HG02763 (cell line): ENCODE results near the gene SLC27A3.

ENCODE experiments used
- ATAC-seq: cut with Tn5 transposase; IDR thresholded peaks from one replicate; pipeline ENCODE4 v1.9.1; 2021; ENCODE audit warnings: mild to moderate bottlenecking, moderate library complexity; ENCODE audit not compliant: unreplicated experiment

Gene SLC27A3

DNA sequence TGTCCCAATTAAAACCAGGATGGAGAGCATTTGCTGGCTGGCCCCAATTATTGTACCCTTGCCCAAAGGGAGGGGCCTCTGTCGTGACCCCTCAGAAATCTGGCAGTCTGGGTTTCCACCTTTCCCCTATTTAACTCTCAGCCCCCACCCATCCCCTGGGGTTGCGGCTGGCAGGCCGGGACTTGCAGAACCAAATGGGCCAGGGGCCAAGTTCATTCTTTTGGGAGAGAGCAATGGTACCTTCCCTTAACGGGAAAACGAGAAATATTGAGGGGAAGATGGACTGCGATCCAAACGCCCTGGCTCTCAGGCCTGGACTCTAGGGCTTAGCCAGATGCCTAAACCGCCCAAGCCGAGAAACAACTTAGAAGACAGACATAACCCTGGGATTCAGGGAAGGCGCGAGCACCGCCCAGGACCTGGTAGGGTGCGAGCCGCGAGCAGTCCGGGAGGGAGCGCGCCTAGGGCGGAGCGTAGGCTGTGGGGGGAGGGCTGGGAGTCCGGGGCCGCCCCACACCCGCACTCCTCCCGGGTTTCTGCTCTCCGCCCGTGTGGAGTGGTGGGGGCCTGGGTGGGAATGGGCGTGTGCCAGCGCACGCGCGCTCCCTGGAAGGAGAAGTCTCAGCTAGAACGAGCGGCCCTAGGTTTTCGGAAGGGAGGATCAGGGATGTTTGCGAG, at the start of gene SLC27A3:
Gene SLC27A3 (plus strand): TSS at position 628 of the 678 bp plus-strand sequence. CDS start 91 bp downstream, outside the sequence.
- ATAC-seq: no peak

DNA sequence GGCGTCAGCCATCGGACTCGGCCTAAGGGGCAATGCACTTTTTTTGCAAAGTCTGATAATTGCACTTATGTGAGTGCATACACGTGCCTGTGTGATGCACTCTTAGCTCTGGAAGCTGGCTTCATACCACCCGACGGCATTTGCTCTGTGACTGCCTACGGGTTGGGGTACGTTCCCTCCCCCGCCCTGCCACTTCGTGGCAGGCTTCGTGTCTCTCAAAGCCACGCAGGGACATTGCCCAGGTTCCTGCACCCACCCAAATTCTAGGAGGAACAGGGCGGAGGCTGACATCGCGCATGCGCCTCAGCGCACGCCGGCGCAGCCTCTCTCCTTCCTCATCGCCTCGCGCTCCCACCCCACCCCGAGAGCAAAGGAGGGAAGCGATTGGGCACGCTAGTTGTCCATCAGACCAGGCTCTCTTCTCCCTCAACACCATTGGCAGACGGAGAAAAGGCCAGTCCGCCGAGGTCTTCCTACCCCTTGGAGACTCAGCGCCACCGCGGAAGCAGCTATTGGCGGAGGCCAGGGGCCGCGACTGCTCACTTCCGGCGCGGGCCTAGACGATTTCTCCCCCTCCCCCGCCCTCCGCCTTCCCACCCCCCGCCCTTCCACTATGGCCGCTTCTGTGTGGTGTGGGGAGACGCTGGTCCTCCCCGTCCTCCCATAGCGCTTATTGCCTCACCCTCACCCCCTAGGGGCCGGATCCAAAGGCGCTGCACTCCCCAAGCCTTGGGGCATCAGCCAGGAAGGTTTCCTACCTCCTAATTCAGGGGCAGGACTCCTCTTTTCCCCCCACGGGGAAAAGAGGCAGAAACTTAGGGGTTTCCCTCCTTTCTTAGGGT, 47.5 kb upstream of the SLC27A3 start, which contains the start of gene INTS3:
Gene INTS3 (plus strand): TSS at position 588 of the 842 bp plus-strand sequence. CDS start 585 bp downstream, outside the sequence.
- ATAC-seq: peak; percentile 93

DNA sequence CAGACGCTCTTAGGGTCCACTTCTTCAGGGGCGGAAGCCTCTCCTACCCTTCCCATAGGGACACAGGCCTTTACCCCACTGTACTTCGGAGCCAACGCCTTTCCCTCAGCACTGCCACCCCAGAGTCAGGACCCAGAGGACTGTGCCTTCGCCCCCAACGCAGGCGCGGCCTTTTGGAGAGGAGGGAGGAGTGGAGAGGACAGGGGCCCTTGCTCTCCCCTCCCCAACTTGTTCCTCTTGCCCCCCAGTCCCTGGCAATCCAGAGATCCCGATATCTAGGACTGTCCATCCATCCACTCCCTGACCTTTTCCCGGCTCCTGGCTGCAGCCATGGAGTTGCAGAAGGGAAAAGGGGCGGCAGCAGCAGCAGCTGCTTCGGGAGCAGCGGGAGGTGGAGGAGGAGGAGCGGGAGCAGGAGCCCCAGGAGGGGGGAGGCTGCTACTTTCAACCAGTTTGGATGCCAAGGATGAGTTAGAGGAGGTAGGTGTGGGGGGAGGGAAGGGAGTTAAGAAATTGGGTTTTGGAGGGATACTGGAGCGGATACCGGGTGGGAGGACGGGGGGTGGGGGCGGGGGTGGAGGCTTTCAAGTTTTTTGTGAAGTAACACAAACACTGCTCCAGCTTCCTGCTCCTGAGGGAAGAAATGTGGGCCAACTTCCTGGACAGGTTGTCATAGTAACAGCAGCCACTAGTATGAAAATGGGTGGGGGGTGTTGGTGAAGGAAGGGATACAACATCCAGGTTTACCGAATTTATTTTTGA, 46.7 kb upstream of the SLC27A3 start:
- no peak for ATAC-seq

DNA sequence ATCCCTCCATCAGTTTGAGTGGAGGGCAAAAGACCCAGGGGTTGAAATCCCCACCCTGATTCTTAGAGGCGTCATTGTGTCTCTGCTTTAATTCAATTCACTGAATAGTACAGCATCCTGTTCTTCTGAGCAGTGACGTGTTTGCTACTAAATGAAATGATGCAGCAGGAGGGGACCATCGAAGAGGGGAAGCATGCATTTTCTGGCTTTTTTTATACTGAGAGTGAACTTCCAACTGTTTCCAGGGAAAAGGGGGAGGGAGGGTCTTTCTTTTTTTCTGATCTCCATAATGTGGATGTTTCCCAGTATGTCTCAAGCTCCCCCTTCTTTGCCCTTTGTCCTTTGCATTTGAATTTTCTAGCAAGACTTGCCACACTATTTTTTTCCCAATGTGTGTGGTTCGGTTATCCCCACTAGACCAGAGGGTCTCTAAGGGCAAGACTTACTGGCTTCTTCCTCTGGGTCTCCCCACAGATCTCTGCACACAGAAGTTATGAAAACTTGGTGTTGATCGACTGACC, 44.7 kb upstream of the SLC27A3 start:
- ATAC-seq: no peak

GRCh38 chr1:153733970-153734369, 41.2 kb upstream of the SLC27A3 start:
- ATAC-seq: no peak

GRCh38 chr1:153734396-153735089, 40.7 kb upstream of the SLC27A3 start:
- ATAC-seq: no peak

- ATAC-seq: no peak
Measured at GRCh38 chr1:153735090-153735420, 40.2 kb upstream of the SLC27A3 start.

- no peak for ATAC-seq
Measured at GRCh38 chr1:153741986-153742385, 33.2 kb upstream of the SLC27A3 start.

DNA sequence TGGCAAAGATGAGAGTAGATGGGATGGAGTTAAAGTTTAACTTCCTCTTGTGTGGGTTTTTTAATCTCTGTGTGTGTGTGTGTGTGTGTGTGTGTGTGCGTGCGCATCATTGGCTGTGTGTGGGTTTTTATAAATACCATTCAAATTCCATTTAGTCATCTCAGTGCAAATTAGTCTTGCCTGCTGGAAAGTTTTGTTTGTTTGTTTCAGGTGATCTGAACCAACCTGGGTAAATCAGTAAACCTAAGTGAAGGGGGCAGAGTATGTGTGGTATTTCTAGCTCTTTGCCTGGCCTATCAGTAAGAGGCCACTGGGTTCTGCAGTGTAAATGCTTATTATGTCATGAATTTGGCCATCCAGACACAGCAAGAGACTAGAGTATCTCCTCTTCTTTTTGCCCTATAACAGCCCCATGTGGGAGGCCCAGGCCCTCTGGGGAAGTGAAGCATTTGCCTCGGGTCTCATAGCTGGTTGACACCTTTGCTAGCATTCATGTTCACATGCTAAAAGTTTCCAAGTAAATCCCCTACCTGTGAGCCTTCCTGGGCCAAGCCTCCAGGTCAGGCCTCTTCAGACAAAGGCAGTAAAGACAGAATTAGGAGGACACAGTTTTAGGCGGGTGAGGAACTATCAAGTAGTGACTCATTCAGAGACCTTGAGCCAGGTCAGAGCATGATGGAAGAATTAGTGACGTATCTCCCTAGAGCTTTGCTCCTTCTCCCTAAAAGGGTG, 32.6 kb upstream of the SLC27A3 start:
- peak; percentile 50 for ATAC-seq

DNA sequence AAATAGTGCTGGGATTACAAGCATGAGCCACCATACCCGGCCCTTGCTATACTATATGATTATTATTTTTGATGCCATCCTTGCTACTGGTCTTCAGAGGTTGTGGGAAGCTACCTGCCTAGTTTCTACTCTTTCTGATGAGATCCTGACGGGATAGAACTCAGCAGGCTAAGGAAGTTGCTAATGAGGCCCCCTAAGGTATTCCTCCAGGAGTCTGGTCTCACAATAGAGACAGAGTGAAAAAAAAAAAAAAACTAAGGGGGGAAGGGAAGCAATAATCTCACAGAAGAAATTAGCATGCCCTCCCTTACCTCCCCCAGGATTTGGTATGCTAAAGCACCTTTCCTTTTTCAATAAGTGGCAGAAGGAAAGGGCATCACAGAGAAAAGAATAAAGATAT, 29.8 kb upstream of the SLC27A3 start:
- no peak for ATAC-seq

DNA sequence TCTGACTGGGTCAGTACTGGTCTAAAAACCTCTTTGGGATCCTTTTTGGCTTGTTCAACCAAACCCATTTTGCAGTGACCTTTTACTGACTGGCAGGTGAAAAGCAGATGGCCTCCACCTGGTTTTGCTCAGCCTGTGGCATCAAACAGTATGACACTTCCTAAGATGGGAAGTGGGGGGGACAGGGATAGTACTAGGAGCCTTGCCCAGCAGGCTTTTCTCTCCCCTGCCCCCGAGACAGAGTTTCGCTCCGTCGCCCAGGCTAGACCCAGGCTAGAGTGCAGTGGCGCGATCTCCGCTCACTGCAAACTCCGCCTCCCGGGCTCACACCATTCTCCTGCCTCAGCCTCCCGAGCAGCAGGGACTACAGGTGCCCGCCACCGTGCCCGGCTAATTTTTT, 29.0 kb upstream of the SLC27A3 start:
- ATAC-seq: no peak

DNA sequence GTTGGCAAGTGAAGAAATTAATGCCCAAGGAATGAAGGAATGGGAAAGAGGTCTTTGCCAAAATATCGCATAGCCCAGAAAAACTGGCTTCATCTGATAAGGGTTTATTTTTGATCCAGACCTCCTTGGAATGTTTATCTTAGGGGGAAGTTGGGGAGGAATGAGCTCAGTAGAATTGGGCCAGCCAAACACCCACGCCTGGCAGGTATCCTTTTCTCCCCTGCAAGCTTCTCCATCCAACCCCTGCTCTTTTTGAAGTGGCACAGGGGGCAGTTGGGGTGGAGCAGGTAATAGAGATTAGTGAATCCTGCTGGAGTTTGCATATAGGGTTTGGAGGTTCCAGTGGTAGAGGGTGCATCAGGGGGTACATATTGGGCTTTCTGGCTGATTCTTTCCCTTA, 26.3 kb upstream of the SLC27A3 start:
- no peak for ATAC-seq

DNA sequence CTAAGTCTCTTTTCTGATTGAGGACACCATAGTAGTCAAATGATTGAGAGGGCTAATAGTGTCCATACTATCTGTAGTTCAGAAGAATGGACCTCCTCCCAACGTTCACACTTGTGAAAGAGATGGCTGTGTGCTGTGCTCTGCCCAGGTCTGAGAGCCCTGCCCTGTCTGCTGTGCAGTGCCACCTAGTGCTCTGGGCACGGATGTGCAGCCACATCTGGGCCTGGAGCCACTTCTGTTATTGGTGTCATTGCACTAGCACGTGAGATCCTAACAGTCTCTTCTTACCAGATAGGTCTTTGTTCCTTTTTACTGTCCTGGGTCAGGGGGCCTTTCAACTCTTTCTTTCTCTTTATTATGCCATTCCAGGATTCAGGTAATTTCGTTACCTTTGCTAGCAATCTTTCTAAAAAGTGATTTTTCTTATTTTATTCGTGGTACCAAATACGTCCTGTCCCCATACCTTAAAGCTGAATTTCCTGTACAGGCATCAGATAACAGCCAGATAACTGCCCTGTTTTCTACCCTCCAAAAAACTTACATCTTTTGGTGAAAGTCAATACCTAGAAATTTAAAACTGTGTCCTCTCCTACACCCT, 25.7 kb upstream of the SLC27A3 start:
- peak; percentile 78 for ATAC-seq

DNA sequence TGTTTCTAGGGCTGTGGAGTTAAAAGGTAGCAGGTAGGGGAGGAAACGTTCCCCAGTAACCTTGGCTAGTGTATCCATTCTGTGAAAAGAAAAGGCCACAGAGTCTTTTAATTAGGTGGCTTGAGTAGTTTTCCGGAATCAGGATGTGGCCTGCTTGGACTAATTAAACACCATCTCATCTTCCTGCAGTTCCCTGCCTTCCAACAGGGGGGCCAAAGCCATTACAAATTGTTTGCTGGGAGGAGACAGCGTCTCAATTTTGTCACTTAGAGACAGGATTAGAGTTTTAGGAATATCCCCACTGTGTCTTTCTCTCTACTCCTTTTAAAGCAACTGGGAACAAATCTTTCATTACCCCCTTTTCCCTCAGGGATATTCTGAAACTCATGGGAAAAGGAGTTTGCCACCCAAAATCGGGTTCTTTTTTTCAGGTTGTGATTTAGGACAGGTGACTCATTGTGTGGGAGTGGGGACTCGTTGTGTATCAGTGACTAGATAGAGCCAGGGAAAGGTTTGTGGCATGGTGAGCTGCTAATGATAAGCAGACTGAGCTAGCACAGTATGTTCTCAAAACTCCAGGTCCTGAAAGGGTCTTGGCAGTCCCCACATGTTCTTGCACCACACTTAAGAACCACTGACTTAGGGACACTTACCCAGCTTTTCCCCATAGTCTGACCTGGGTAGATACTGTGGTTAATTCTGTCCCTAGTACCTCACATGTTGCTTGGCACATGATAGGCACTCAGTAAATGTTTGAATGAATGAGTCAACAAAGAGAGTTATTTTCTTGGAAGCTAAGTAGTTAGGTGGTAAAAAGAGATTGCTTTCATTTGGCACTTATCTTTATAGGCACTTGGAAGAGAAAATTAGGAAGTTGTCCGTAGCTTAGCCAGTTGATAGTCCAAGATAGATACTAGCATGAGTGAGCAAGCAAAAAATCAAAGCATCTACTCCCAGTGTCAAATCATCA, 24.9 kb upstream of the SLC27A3 start:
- no peak for ATAC-seq

DNA sequence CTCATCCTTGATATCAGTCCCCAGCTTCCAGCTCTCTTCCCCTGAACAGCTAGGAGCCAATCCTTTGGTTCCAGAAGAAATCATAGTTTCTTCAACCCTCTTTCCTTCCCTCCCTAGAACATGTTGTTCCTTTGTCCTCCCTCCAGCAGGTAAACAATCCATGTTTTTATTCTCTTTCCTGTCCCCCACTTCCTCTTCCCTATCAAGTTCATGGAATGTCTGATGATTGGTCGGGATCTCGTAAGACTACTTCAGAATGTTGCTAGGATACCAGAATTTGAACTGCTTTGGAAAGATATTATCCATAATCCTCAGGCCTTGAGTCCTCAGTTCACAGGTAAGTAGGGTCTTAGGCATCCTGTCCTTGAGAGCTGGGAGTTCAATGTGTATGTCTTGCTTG, 23.1 kb upstream of the SLC27A3 start:
- ATAC-seq: no peak

DNA sequence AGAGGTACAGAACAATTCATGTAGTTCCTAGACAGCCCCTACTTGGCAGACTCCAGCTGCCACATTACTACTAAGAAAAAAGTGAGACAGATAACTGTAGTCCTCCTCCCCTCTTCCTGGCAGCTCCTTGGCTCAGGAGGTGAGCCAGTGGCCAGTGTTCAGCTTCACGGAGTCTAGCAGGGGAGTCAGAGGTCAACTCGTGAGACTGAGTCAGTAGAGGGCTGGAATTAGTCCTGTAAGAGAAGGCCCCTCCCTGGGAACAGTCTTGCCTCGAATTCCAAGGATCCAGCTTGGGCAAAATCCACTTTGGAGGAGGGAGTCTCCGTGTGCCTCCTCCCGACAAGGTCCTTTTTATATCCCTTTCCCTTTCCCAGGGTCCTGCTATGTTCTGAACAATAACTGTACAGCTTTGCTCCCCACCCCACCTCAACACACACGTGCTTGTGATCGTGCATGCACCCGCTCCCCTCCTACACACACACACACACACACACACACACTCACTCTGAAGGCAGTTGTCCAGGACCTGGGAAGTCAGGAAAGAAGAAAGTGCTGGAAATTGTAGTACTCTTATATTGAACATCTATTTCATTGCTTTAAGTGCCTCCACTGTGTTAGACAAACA, 22.5 kb upstream of the SLC27A3 start:
- no peak for ATAC-seq

DNA sequence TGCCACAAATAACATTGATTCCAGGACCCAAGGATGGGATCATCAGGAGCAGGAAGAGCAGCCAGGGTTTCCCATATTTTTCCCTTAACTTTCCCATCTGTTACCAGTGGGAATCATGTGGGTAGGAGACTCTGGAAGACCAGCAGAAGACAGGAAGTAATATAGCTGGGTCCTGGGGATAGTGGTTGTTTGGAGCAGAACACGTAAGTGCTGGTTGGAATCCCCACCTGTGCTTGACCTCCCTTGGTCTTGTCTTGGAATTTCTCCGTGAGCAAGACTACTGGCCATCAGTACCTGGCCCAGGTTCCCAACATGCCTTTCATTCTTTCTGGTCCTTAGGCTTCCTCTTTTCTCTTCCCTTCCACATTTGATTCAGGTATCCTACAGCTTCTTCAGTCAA, 20.9 kb upstream of the SLC27A3 start:
- no peak for ATAC-seq

- ATAC-seq: no peak
Measured at GRCh38 chr1:153760440-153760839, 14.8 kb upstream of the SLC27A3 start.
